Gastroesophageal sphincter (tissue), 4 donors: ENCODE measurements around the gene ARIH1. TPM values are rescaled to one million over a fixed set of nuclear protein-coding genes. Genes with fewer than 3 reads are reported as not detected.
A peak's percentile ranks its signal among the peaks of the same experiment; 100 is the strongest.
"Not testable (repeated sequence)": the region's sequence is repeated elsewhere in the genome, so short reads cannot be mapped to it uniquely, and the experiment has no call there.

ENCODE experiments used
- ATAC-seq: fragments of 150-250 bp; one replicate; pipeline ENCODE4 v1.9.1; 2016; ENCODE audit warnings: mild to moderate bottlenecking, moderate library complexity
- H3K27ac ChIP-seq, 4 donors: fragments of 200-600 bp; sonication (generic) in 3 of 4; 1 replicate in 3 of 4; 2 replicates in 1 of 4; pipeline ENCODE4 v1.5.1; 2016 to 2019
- H3K27me3 ChIP-seq: fragments of 200-600 bp; sonication (generic); one replicate; pipeline ENCODE4 v1.5.1; 2019
- H3K36me3 ChIP-seq, 2 donors: fragments of 200-600 bp; sonication (generic); one replicate each; pipeline ENCODE4 v1.5.1; 2019; ENCODE audit warnings: control low read depth in 1 of 2
- H3K4me1 ChIP-seq, 3 donors: fragments of 200-600 bp; sonication (generic); 1 replicate in 2 of 3; 2 replicates in 1 of 3; pipeline ENCODE4 v1.5.1; 2016 to 2019; ENCODE audit warnings: control low read depth in 2 of 3
- H3K4me3 ChIP-seq, 2 donors: fragments of 200-600 bp; sonication (generic); one replicate each; pipeline ENCODE4 v1.5.1; 2019; ENCODE audit warnings: mild to moderate bottlenecking in 1 of 2, moderate library complexity in 1 of 2
- H3K9me3 ChIP-seq, 3 donors: fragments of 200-600 bp; sonication (generic); one replicate each; pipeline ENCODE4 v1.5.1; 2017 to 2019; ENCODE audit warnings: control low read depth in 2 of 3
- CTCF ChIP-seq, 4 experiments: fragments of 200-600 bp in 2 of 4; fragments of 450-650 bp in 2 of 4; sonication (generic) in 1 of 4; IDR thresholded peaks; one replicate each; pipeline ENCODE4 v1.5.1; 2017 to 2019; ENCODE audit warnings: antibody characterized with exemption in 4 of 4, mild to moderate bottlenecking in 2 of 4, moderate library complexity in 2 of 4
- EP300 ChIP-seq: sonication (generic); formaldehyde crosslinking; IDR thresholded peaks from one replicate; pipeline ENCODE4 v1.6.1; 2017; ENCODE audit warnings: antibody characterized with exemption, mild to moderate bottlenecking
- POLR2A ChIP-seq, 2 donors: fragments of 450-650 bp; IDR thresholded peaks; one replicate each; pipeline ENCODE4 v1.6.1; 2017; ENCODE audit warnings: antibody characterized with exemption in 2 of 2, mild to moderate bottlenecking in 2 of 2, moderate library complexity in 1 of 2
- POLR2AphosphoS5 ChIP-seq: sonication (generic); formaldehyde crosslinking; IDR thresholded peaks from one replicate; pipeline ENCODE4 v1.6.1; 2017; ENCODE audit warnings: antibody characterized with exemption
- WGBS, 2 donors: methylation state at CpG; one replicate each; pipeline ENCODE4 v1.1.5; 2018; ENCODE audit warnings: low coverage in 1 of 2; 5-methylcytosine and 5-hydroxymethylcytosine counted together
- total RNA-seq, 4 donors: library from RNA; depleted of rRNA; stranded (reverse); fragments of >200 nt; gene quantifications; one replicate each; pipeline ENCODE4 v1.1.0, GENCODE V29; 2016

The ARIH1 gene
- 10 to 100 TPM; 45.4 to 65.3 (median 56.4) TPM for total RNA-seq

- peak within 1 kb of the TSS; percentile 73 to 95 for H3K4me3 ChIP-seq
- peaks cover 0 to 18% of the 10 kb centered on the region in 2 donors for H3K36me3 ChIP-seq
- H3K27ac ChIP-seq = peak within 1 kb of the TSS; percentile 93 to 100 (median 98)
- 0% methylated on average over 2 to 4 of the region's 63 CpGs for WGBS, 2 donors
- ATAC-seq = peak; percentile 96
- no peaks in the 10 kb centered on the region for H3K9me3 ChIP-seq
- no peaks in the 10 kb centered on the region for H3K27me3 ChIP-seq
- TF ChIP-seq CTCF (IDR thresholded peaks at IDR 0.05) (peak in 2 of 4 experiments; percentile 7 to 32), POLR2AphosphoS5 (peak; percentile 99), EP300 (peak; percentile 79), POLR2A (IDR thresholded peaks at IDR 0.05) (peak; percentile 94 to 97)
- H3K4me1 ChIP-seq = peaks cover 4 to 48% (median 30%) of the 10 kb centered on the region in 3 donors
Observed at GRCh38 chr15:72473614-72474465, at the start of gene ARIH1. TSS of gene ARIH1 (plus strand) at chr15:72474330. CDS start at chr15:72474640, 310 bp downstream.

GRCh38 chr15:72426753-72427152 is 47.4 kb upstream of the ARIH1 start:
- H3K4me1 ChIP-seq = no peaks in the 10 kb centered on the region
- no peak overlapping the region for H3K27ac ChIP-seq
- no peak for TF ChIP-seq CTCF (IDR thresholded peaks at IDR 0.05)
- no peaks in the 10 kb centered on the region for H3K27me3 ChIP-seq
- H3K4me3 ChIP-seq = no peak overlapping the region
- peaks cover 0 to 12% (median 0%) of the 10 kb centered on the region in 3 donors for H3K9me3 ChIP-seq
- no peak for ATAC-seq
- no peaks in the 10 kb centered on the region for H3K36me3 ChIP-seq

- WGBS, 2 donors = 67 to 82% methylated on average over 1 of the region's 1 CpG
- H3K27ac ChIP-seq = no peak overlapping the region
- ATAC-seq = no peak
Observed at GRCh38 chr15:72437650-72438316, 36.3 kb upstream of the ARIH1 start.

GRCh38 chr15:72442848-72443247 is 31.3 kb upstream of the ARIH1 start:
- ATAC-seq, H3K36me3 ChIP-seq, H3K9me3 ChIP-seq, H3K4me3 ChIP-seq, H3K4me1 ChIP-seq, H3K27me3 ChIP-seq, H3K27ac ChIP-seq: not testable (repeated sequence)
- 80% methylated on average over 2 of the region's 5 CpGs for WGBS, 2 donors

More at GRCh38 chr15:72437650-72438316, 36.3 kb upstream of the ARIH1 start:
- TF ChIP-seq POLR2AphosphoS5 (no peak), CTCF (IDR thresholded peaks at IDR 0.05) (no peak)
- no peak overlapping the region for H3K4me3 ChIP-seq
- no peaks in the 10 kb centered on the region for H3K4me1 ChIP-seq
- no peaks in the 10 kb centered on the region for H3K36me3 ChIP-seq
- peaks cover 0 to 33% (median 0%) of the 10 kb centered on the region in 3 donors for H3K9me3 ChIP-seq
- H3K27me3 ChIP-seq = peaks cover 26% of the 10 kb centered on the region

GRCh38 chr15:72445426-72445825 is 28.7 kb upstream of the ARIH1 start:
- Histone ChIP-seq H3K36me3 (no peaks in the 10 kb centered on the region), H3K27ac (no peak overlapping the region), H3K27me3 (no peaks in the 10 kb centered on the region), H3K4me3 (no peak overlapping the region), H3K4me1 (no peaks in the 10 kb centered on the region), H3K9me3 (no peaks in the 10 kb centered on the region)
- 56% methylated on average over 1 of the region's 1 CpG; no CpG with 5 or more reads in 1 of the 2 donors for WGBS, 2 donors
- TF ChIP-seq POLR2A (IDR thresholded peaks at IDR 0.05) (no peak), POLR2AphosphoS5 (no peak), EP300 (no peak), CTCF (IDR thresholded peaks at IDR 0.05) (no peak)
- no peak for ATAC-seq
